GM12892 (cell line): Measurements from ENCODE around the gene NAV3.

Experiments used
- POLR2A ChIP-seq: IDR thresholded peaks from 2 replicates; pipeline ENCODE4 v1.6.1; 2011; ENCODE audit warnings: low read depth, low read length, control low read depth
- POLR2AphosphoS5 ChIP-seq: IDR thresholded peaks from 2 replicates; pipeline ENCODE4 v1.6.1; 2011; ENCODE audit warnings: low read depth, low read length, control low read depth

GRCh38 chr12:78176643-78177042 lies 345.9 kb downstream of the NAV3 start:
- TF ChIP-seq POLR2AphosphoS5 (no peak), POLR2A (no peak)
